Measurements from ENCODE around the gene FRAS1.

- no peak for TF ChIP-seq CTCF (IDR thresholded peaks at IDR 0.05)
- no peak for TF ChIP-seq EZH2 (IDR thresholded peaks at IDR 0.05; ENCODE audit: borderline replicate concordance, insufficient read depth, low read depth, low read length, poor library complexity, severe bottlenecking)
These were observed 396.9 kb downstream of the FRAS1 start for GRCh38 chr4:78454016-78454415.
